H1 (cell line): Measurements from ENCODE around the gene EVA1C. TPM values are rescaled to one million over a fixed set of nuclear protein-coding genes. Genes with fewer than 3 reads are reported as not detected.

Source experiments
- CTCF ChIA-PET: fragments of 300-600 bp; sonication (Branson Sonifier 250); formaldehyde crosslinking; loops from one replicate; lab custom pipeline; 2021; ENCODE audit not compliant: partially characterized antibody; lab: Charles Lee
- POLR2A ChIA-PET: fragments of 300-600 bp; sonication (Branson Sonifier 250); formaldehyde crosslinking; loops from one replicate; lab custom pipeline; 2021; ENCODE audit warnings: inconsistent platforms; ENCODE audit not compliant: partially characterized antibody; lab: Charles Lee
- DNase-seq, 2 experiments: peaks; one replicate each; pipeline versions ENCODE4 v3.0.0 to v3.0.0-alpha.2; 2010 to 2022; ENCODE audit warnings: low spot score in 2 of 2, low read depth in 1 of 2, mixed read lengths in 1 of 2
- FAIRE-seq: peaks from 2 replicates; lab custom pipeline; 2011; peaks lifted over from hg19 to GRCh38; lab: Jason Lieb, UNC
- H2AFZ ChIP-seq: 2 replicates; pipeline ENCODE4 v1.8.1; 2012; ENCODE audit warnings: low read length, inconsistent platforms
- H2AK5ac ChIP-seq: 2 replicates; pipeline ENCODE4 v1.6.1; 2013; ENCODE audit warnings: low read depth, low read length
- H2BK120ac ChIP-seq: replicated peaks from 2 replicates; pipeline ENCODE3; 2013; ENCODE audit warnings: low read depth, low read length, inconsistent platforms
- H2BK12ac ChIP-seq: 2 replicates; pipeline ENCODE4 v1.6.1; 2013; ENCODE audit warnings: low read depth, low read length
- H2BK15ac ChIP-seq: 2 replicates; pipeline ENCODE4 v1.6.1; 2013; ENCODE audit warnings: low read length
- H2BK20ac ChIP-seq: 2 replicates; pipeline ENCODE4 v1.6.1; 2013; ENCODE audit warnings: low read length
- H2BK5ac ChIP-seq: 2 replicates; pipeline ENCODE4 v1.6.1; 2013; ENCODE audit warnings: low read depth, low read length
- H3K14ac ChIP-seq: 2 replicates; pipeline ENCODE4 v1.6.1; 2013; ENCODE audit warnings: inconsistent platforms; ENCODE audit not compliant: insufficient read length
- H3K18ac ChIP-seq: 2 replicates; pipeline ENCODE4 v1.6.1; 2013; ENCODE audit warnings: low read length; ENCODE audit errors: extremely low read depth
- H3K23ac ChIP-seq: 2 replicates; pipeline ENCODE4 v1.6.1; 2013; ENCODE audit warnings: inconsistent platforms; ENCODE audit not compliant: insufficient read length
- H3K23me2 ChIP-seq: 2 replicates; pipeline ENCODE4 v1.6.1; 2013; ENCODE audit warnings: low read depth, low read length
- H3K27ac ChIP-seq: 2 replicates; pipeline ENCODE4 v1.6.1; 2011; ENCODE audit warnings: low read depth, low read length, inconsistent platforms
- H3K27me3 ChIP-seq, 4 experiments: replicated peaks in 1 of 4; 1 replicate in 1 of 4; 2 replicates in 3 of 4; pipeline versions ENCODE4 v1.6.1 to v1.8.1; 2011 to 2013; ENCODE audit warnings: low read length in 3 of 4, mild to moderate bottlenecking in 3 of 4, inconsistent platforms in 2 of 4, mixed read lengths in 2 of 4, moderate library complexity in 1 of 4; ENCODE audit not compliant: control insufficient read depth in 3 of 4, insufficient read depth in 3 of 4; ENCODE audit errors: extremely low read depth in 1 of 4
- H3K36me3 ChIP-seq, 4 experiments: 2 replicates each; pipeline versions ENCODE4 v1.6.1 to v1.8.1; 2011 to 2013; ENCODE audit warnings: mild to moderate bottlenecking in 4 of 4, low read length in 3 of 4, moderate library complexity in 2 of 4, control low read depth in 1 of 4, inconsistent platforms in 1 of 4; ENCODE audit not compliant: insufficient read depth in 4 of 4, control insufficient read depth in 2 of 4
- H3K4ac ChIP-seq: replicated peaks from 2 replicates; pipeline ENCODE3; 2013; ENCODE audit warnings: low read length, low read depth, mixed read lengths, inconsistent platforms; ENCODE audit not compliant: insufficient read length
- H3K4me1 ChIP-seq, 4 experiments: replicated peaks in 1 of 4; 1 replicate in 1 of 4; 2 replicates in 3 of 4; pipeline versions ENCODE4 v1.6.1 to v1.8.1; 2011 to 2013; ENCODE audit warnings: low read length in 3 of 4, inconsistent platforms in 2 of 4, mixed read lengths in 1 of 4; ENCODE audit not compliant: insufficient read depth in 4 of 4, control insufficient read depth in 3 of 4
- H3K4me2 ChIP-seq, 2 experiments: 2 replicates each; pipeline versions ENCODE4 v1.6.1 to v1.8.1; 2011 to 2013; ENCODE audit warnings: low read depth in 2 of 2, low read length in 2 of 2, control low read depth in 1 of 2, inconsistent platforms in 1 of 2, mild to moderate bottlenecking in 1 of 2; ENCODE audit not compliant: insufficient read depth in 1 of 2
- H3K4me3 ChIP-seq, 4 experiments: fragments of 200-600, 300-600 bp in 1 of 4; sonication (generic), shearing (Covaris generic), sonication (Bioruptor Twin) in 1 of 4; 2 replicates each; pipeline versions ENCODE4 v1.5.1 to v1.8.1; 2011 to 2016; ENCODE audit warnings: low read length in 4 of 4, low read depth in 3 of 4, control low read depth in 2 of 4, inconsistent platforms in 2 of 4, mild to moderate bottlenecking in 2 of 4, mixed read lengths in 1 of 4, moderate library complexity in 1 of 4; ENCODE audit not compliant: insufficient read depth in 2 of 4; ENCODE audit errors: extremely low read depth in 1 of 4
- H3K56ac ChIP-seq: replicated peaks from 2 replicates; pipeline ENCODE3; 2013; ENCODE audit warnings: low read depth, mild to moderate bottlenecking, mixed read lengths, low read length, inconsistent platforms; ENCODE audit not compliant: insufficient read length
- H3K79me1 ChIP-seq: 2 replicates; pipeline ENCODE4 v1.6.1; 2013; ENCODE audit warnings: low read depth, low read length, control low read depth
- H3K79me2 ChIP-seq, 2 experiments: 2 replicates each; pipeline versions ENCODE4 v1.6.1 to v1.8.1; 2012 to 2013; ENCODE audit warnings: low read length in 2 of 2, mild to moderate bottlenecking in 2 of 2, inconsistent platforms in 1 of 2; ENCODE audit not compliant: insufficient read depth in 2 of 2, control insufficient read depth in 1 of 2
- H3K9ac ChIP-seq, 4 experiments: replicated peaks in 1 of 4; 1 replicate in 1 of 4; 2 replicates in 3 of 4; pipeline versions ENCODE4 v1.6.1 to v1.8.1; 2011 to 2013; ENCODE audit warnings: low read depth in 3 of 4, low read length in 3 of 4, control low read depth in 2 of 4, mild to moderate bottlenecking in 2 of 4, moderate library complexity in 2 of 4, inconsistent platforms in 1 of 4; ENCODE audit errors: extremely low read depth in 1 of 4
- H3K9me3 ChIP-seq, 2 experiments: 2 replicates each; pipeline versions ENCODE4 v1.6.1 to v1.8.1; 2012 to 2013; ENCODE audit warnings: mild to moderate bottlenecking in 2 of 2, moderate library complexity in 2 of 2, control low read depth in 1 of 2, inconsistent platforms in 1 of 2, low read depth in 1 of 2, low read length in 1 of 2, mixed read lengths in 1 of 2; ENCODE audit not compliant: insufficient read depth in 2 of 2
- H4K20me1 ChIP-seq, 2 experiments: replicated peaks in 1 of 2; 2 replicates each; pipeline versions ENCODE3 to v1.8.1; 2011 to 2013; ENCODE audit warnings: inconsistent platforms in 2 of 2, low read length in 2 of 2, mild to moderate bottlenecking in 1 of 2; ENCODE audit not compliant: insufficient read depth in 2 of 2, control insufficient read depth in 1 of 2
- H4K5ac ChIP-seq: 2 replicates; pipeline ENCODE4 v1.6.1; 2013; ENCODE audit warnings: low read length, low read depth, mixed read lengths, inconsistent platforms; ENCODE audit not compliant: insufficient read length
- H4K8ac ChIP-seq: 2 replicates; pipeline ENCODE4 v1.8.0; 2013; ENCODE audit warnings: mild to moderate bottlenecking, moderate library complexity, low read length, inconsistent platforms; ENCODE audit not compliant: insufficient read depth; ENCODE audit errors: extremely low read depth
- H4K91ac ChIP-seq: replicated peaks from 2 replicates; pipeline ENCODE3; 2013; ENCODE audit warnings: low read length, mixed read lengths, inconsistent platforms; ENCODE audit not compliant: insufficient read length
- CTBP2 ChIP-seq: IDR thresholded peaks from 2 replicates; pipeline ENCODE4 v1.7.0; 2011; ENCODE audit warnings: borderline replicate concordance, mild to moderate bottlenecking, moderate library complexity, mixed read lengths, low read length; ENCODE audit not compliant: insufficient read depth, insufficient read length
- CTCF ChIP-seq, 3 experiments: IDR thresholded peaks; 1 replicate in 2 of 3; 2 replicates in 1 of 3; pipeline versions ENCODE4 v1.5.1 to v1.6.1; 2011; ENCODE audit warnings: low read length in 3 of 3, mild to moderate bottlenecking in 3 of 3, inconsistent platforms in 2 of 3, low read depth in 1 of 3, moderate library complexity in 1 of 3; ENCODE audit not compliant: insufficient read depth in 1 of 3; ENCODE audit errors: control extremely low read depth in 1 of 3
- JUND ChIP-seq: IDR thresholded peaks from 2 replicates; pipeline ENCODE4 v1.6.1; 2011; ENCODE audit warnings: mild to moderate bottlenecking, improper control_type of control experiment, low read length
- SAP30 ChIP-seq: fragments of 300-600 bp; sonication (generic); IDR thresholded peaks from 2 replicates; pipeline ENCODE4 v1.7.1; 2012; ENCODE audit warnings: low read length, moderate library complexity, mild to moderate bottlenecking, inconsistent platforms; ENCODE audit not compliant: insufficient read depth, insufficient replicate concordance
- SIX5 ChIP-seq: IDR thresholded peaks from 2 replicates; pipeline ENCODE4 v1.6.1; 2011; ENCODE audit warnings: mild to moderate bottlenecking, low read depth, low read length
- WGBS, 2 experiments: shearing (Covaris generic) in 1 of 2; methylation state at CpG; one replicate each; pipeline versions ENCODE4 v1.1.6 to v1.1.7; 2013 to 2015; ENCODE audit warnings: low lambda C conversion rate in 2 of 2, mixed read lengths in 2 of 2, inconsistent platforms in 1 of 2, low coverage in 1 of 2, missing lambda C conversion rate in 1 of 2; ENCODE audit not compliant: insufficient replicate concordance in 2 of 2, insufficient coverage in 1 of 2, insufficient read length in 1 of 2; ENCODE audit errors: extremely low coverage in 1 of 2, missing lambda C conversion rate in 1 of 2; 5-methylcytosine and 5-hydroxymethylcytosine counted together
- polyA plus RNA-seq, 7 experiments: library from polyadenylated mRNA; depleted of rRNA in 3 of 7; stranded (reverse) in 5 of 7; unstranded in 2 of 7; fragments of >200 nt in 5 of 7; fragments of 200-250 nt in 2 of 7; gene quantifications; 1 replicate in 5 of 7; 2 replicates in 1 of 7; 4 replicates in 1 of 7; pipeline versions ENCODE4 v1.2.1 to v1.2.3, GENCODE V29; 2011 to 2013; ENCODE audit warnings: missing spikeins in 2 of 7, mixed read lengths in 2 of 7
- total RNA-seq: library from RNA; stranded (reverse); fragmentation: NEBNext Ultra II Directional; extraction: Animal tissue kit (Norgen Biotek cat#: 25700); gene quantifications from 2 replicates; pipeline ENCODE4 v1.2.1, GENCODE V29; 2021

Gene EVA1C
- total and polyA plus RNA-seq, 2 of the 8 experiments (the other 6 are each of a cell fraction or from before 2014, with no cell fraction given) = 2.6 to 3.6 TPM

GRCh38 chr21:32463889-32464300 lies 51.4 kb downstream of the EVA1C start:
- H2BK12ac ChIP-seq = no peak overlapping the region
- peaks cover 0 to 3% (median 1%) of the 10 kb centered on the region in 4 experiments; a peak in 3 of 7 replicates for H3K4me1 ChIP-seq
- H2BK120ac ChIP-seq = no peak overlapping the region
- no peak overlapping the region for H2BK5ac ChIP-seq
- H3K27me3 ChIP-seq = no peaks in the 10 kb centered on the region
- H2BK15ac ChIP-seq = no peak overlapping the region
- H4K91ac ChIP-seq = no peak overlapping the region
- no peak overlapping the region for H3K4me2 ChIP-seq
- peaks cover 0 to 3% of the 10 kb centered on the region in 2 experiments; a peak in 2 of 4 replicates for H3K9me3 ChIP-seq
- 91% methylated on average over 8 of the region's 8 CpGs; no CpG with 5 or more reads in 1 of the 2 experiments for WGBS, 2 experiments
- no peak overlapping the region for H2AK5ac ChIP-seq
- H3K36me3 ChIP-seq = no peaks in the 10 kb centered on the region; a peak in 1 of 8 replicates
- POLR2A ChIA-PET = interaction anchor here (1.3 kb wide), 1 partner anchor 9 kb away, joined by 3 read pairs; no protein-coding TSS in a partner anchor
- no peak for TF ChIP-seq SIX5
- TF ChIP-seq CTBP2 = no peak
- TF ChIP-seq CTCF (IDR thresholded peaks at IDR 0.05; ENCODE audit: control extremely low read depth in 1 of 3, insufficient read depth in 1 of 3, low read depth in 1 of 3, low read length in 3 of 3) = no peak
- TF ChIP-seq SAP30 = no peak
- TF ChIP-seq JUND = no peak
- no peak overlapping the region for H4K5ac ChIP-seq
- H3K14ac ChIP-seq = no peak overlapping the region
- CTCF ChIA-PET = interaction anchor here (0.7 to 1.2 kb wide), 3 partner anchors 11 to 112 kb away, joined by 3 read pairs; no protein-coding TSS in a partner anchor
- H2AFZ ChIP-seq = no peak overlapping the region
- H4K20me1 ChIP-seq = no peaks in the 10 kb centered on the region
- no peaks in the 10 kb centered on the region for H3K79me2 ChIP-seq
- no peak overlapping the region for H3K56ac ChIP-seq
- H3K9ac ChIP-seq = no peak overlapping the region
- no peaks in the 10 kb centered on the region for H3K23me2 ChIP-seq
- no peak overlapping the region for H3K4me3 ChIP-seq
- no peak overlapping the region for H3K27ac ChIP-seq
- no peak overlapping the region for H3K23ac ChIP-seq
- no peak overlapping the region for H3K4ac ChIP-seq
- no peaks in the 10 kb centered on the region for H3K79me1 ChIP-seq
- DNase-seq = no peak
- no peak overlapping the region for H4K8ac ChIP-seq
- FAIRE-seq = no peak
- no peak overlapping the region for H2BK20ac ChIP-seq
- H3K18ac ChIP-seq = no peak overlapping the region
